GM18519 (cell line): ENCODE measurements around the gene CEBPB.

Source experiments
- ATAC-seq: cut with Tn5 transposase; IDR thresholded peaks from one replicate; pipeline ENCODE4 v1.9.1; 2021; ENCODE audit warnings: mild to moderate bottlenecking, moderate library complexity; ENCODE audit not compliant: unreplicated experiment, low FRiP score

Gene CEBPB

GRCh38 chr20:50223039-50224005 is 32.7 kb downstream of the CEBPB start:
- no peak for ATAC-seq

DNA sequence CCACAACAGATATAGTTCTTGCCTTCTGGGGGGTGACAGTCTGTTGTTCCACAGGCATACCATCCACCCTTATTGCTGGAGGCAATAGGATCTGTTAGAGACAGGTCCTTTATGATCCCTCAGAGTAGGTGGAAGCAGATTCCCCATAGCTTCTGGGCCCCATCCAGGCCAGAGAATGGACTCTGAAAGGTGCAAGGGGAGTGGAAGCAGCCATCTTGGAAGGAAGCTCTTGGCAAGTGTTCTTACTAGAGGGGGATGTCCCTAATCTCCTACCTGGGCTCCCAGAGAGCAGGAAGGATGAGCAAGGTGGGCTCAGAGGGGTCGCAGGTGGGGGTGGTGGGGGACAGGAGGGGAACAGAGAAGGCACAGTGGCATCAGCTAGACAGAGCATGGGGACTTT is 33.4 kb downstream of the CEBPB start:
- no peak for ATAC-seq

- no peak for ATAC-seq
Measured at GRCh38 chr20:50224531-50225255, 34.1 kb downstream of the CEBPB start.

- no peak for ATAC-seq
Measured at GRCh38 chr20:50226093-50226974, 35.7 kb downstream of the CEBPB start.

GRCh38 chr20:50227506-50227905 is 36.9 kb downstream of the CEBPB start:
- no peak for ATAC-seq

DNA sequence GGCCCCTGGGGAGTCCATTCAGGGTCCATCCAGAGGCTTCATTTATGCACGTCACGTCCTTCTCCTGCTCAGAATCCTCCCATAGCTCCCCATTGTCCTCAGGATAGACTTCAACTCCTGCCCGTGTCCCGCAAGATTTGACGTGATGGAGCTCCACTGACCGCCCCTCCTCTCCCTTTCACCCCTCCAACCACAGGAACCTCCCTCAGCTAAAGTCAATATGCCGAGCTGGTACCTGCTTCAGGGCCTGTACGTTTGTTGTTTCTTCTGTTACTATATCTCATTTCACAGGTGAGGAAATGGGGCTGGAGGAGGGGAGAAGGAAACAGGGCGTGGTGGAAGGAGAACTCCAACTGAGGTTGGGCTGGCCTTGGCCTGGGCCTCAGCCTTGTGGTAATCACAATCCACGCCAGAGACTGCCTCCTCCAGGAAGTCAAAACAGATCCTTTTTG is 38.6 kb downstream of the CEBPB start:
- no peak for ATAC-seq

- ATAC-seq: no peak
Measured at GRCh38 chr20:50230184-50230583, 39.6 kb downstream of the CEBPB start.

DNA sequence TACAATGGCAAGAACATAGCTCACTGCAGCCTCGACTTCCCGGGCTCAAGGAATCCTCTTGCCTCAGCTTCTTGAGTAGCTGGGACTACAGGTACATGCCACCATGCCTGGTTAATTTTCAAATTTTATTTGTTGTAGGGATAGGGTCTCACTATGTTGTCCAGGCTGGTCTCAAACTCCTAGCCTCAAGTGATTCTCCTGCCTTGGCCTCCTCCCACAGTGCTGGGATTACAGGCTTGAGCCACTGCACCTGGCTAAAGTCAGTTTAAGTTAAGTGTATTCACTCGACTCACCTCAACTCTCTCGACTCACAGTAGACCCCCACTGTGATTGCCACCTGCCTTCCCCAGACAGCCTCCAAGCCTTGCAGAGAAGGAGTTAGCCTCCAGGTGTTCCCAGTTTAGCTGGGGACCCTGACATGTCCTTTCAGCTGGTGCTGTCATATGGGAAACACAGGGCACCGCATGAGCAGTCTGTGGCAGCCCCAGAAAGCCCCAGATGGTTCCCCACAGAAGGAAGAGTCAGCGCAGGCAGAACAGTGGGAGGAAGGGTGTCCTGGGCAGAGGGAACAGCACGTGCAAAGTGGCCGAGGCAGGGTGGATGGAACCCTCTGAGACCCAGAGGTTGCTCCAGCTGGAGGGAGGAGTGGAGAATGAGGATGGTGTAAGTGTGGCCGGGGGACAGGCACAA is 40.4 kb downstream of the CEBPB start:
- no peak for ATAC-seq

GRCh38 chr20:50231854-50232253 is 41.2 kb downstream of the CEBPB start:
- ATAC-seq: no peak

GRCh38 chr20:50232651-50233324 is 42.2 kb downstream of the CEBPB start:
- no peak for ATAC-seq

GRCh38 chr20:50233325-50234212 is 42.9 kb downstream of the CEBPB start:
- ATAC-seq: no peak

DNA sequence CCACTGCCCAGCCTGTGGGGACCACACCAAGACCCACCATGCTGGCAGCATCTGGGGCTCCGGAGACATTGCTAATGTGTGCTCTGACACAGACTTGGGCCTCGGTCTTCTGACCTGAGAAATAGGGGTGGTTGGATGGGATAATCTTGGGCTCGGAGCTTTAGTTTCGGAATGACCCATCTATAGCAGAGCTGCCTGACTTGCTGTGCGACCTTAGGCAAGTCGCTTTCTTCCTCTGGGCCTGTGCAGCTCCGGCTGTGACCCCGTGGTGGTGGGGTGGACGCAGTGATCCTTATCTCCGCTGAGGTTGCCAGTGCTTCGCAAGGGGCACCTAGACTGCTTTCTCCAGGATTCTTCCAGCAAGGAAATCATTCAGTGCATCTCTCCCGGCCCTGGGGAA is 43.7 kb downstream of the CEBPB start:
- no peak for ATAC-seq

DNA sequence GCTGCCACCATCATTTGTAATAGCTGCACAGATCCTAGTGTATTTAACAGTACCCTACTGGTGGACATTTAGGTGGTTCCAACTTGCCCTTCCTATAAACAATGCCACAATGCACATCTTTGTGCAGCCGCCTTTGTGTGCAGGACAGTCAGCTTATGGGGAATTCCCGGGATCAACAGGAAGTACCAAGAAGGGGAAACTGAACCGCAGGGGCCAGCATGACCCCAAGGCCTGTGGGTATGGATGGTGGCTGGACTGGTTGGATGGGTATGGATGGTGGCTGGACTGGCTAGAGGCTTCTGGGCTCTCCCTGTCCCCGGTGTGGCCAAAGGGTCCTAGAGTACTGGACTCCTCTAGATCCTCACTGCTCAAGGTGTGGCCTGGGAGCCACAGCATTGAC is 46.7 kb downstream of the CEBPB start:
- no peak for ATAC-seq

GRCh38 chr20:50238081-50238800 is 47.6 kb downstream of the CEBPB start:
- no peak for ATAC-seq

- ATAC-seq: no peak
Measured at GRCh38 chr20:50240092-50240491, 49.5 kb downstream of the CEBPB start.

- no peak for ATAC-seq
Measured at GRCh38 chr20:50242178-50242514, 51.5 kb downstream of the CEBPB start.
